ENCODE results near the gene UBN1. TPM values are rescaled to one million over a fixed set of nuclear protein-coding genes. Genes with fewer than 3 reads are reported as not detected.

The UBN1 gene
- total and polyA plus RNA-seq, 2 donors (not counting 3 experiments of a cell fraction or from before 2014, with no cell fraction given): 26.0 to 44.8 TPM

DNA sequence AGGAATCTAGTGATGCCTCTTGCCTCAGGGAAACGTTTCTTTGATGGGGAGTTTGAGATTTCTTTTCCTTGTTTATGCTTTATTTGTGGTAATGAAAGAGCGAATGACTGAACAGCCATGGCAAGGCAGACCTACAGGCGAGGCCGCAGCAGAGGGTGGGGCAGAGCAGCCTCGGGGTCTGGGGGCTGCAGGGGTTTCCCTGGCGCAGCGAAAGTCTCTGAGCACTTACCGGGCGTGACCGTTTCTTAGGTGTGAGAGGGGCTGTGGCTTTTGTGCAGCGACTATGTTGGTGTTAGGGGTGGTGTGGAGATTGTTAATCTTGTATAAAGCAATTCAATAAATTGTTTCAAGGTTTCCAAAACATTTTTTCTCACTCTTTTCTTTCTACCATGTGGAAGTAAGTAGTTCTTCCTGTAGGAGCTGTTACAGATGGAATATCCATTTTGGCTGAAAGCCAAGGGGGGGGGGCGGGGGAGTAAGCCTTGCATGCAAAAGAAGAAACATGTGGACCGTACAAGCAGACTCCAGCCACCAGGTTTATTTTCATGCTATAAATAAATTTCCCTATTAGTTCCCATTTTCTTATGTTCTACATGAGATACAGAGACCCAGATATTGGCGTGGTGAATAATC is 34.8 kb downstream of the UBN1 start:
- H3K27ac ChIP-seq (ENCODE audit: insufficient read depth, low read depth, low read length): no peak overlapping the region
- ChIA-PET CTCF (no interaction called here), POLR2A (no interaction called here)
- H3K79me2 ChIP-seq (ENCODE audit: control insufficient read depth, insufficient read depth, low read length): no peaks in the 10 kb centered on the region
- no peaks in the 10 kb centered on the region for H3K9me1 ChIP-seq (replicated peaks; ENCODE audit: control insufficient read depth, extremely low read depth, insufficient read depth, low read length)
- intact Hi-C loops (cut with micrococcal nuclease): no loop called here
- no peak overlapping the region for H3K9ac ChIP-seq (replicated peaks; ENCODE audit: extremely low read depth, insufficient read depth, low read length)
- BruUV-seq (replicated peaks): no TSS peak
- FAIRE-seq (no peak), DNase-seq (ENCODE audit: low read depth, low spot score) (peak; percentile 21)
- H3K36me3 ChIP-seq (ENCODE audit: control insufficient read depth in 2 of 2, extremely low read depth in 1 of 2, insufficient read depth in 2 of 2, low read length in 2 of 2): peaks cover 24 to 76% of the 10 kb centered on the region in 2 experiments
- H3K27me3 ChIP-seq (ENCODE audit: control insufficient read depth in 2 of 2, insufficient read depth in 2 of 2, low read length in 2 of 2): no peaks in the 10 kb centered on the region
- no peaks in the 10 kb centered on the region for H3K4me1 ChIP-seq (ENCODE audit: control insufficient read depth, extremely low read depth, insufficient read depth, low read length)
- no peak overlapping the region for H3K4me3 ChIP-seq (replicated peaks in 1 of 3; ENCODE audit: insufficient read depth in 1 of 3, low read depth in 1 of 3, low read length in 3 of 3)
- TF ChIP-seq GATA2 (IDR thresholded peaks at IDR 0.05; ENCODE audit: insufficient read depth, insufficient read length, low read depth, low read length): no peak
- no peak for TF ChIP-seq EZH2 (IDR thresholded peaks at IDR 0.05; ENCODE audit: borderline replicate concordance, low read depth, low read length, severe bottlenecking)
- no peak for TF ChIP-seq POLR2A (IDR thresholded peaks at IDR 0.05; ENCODE audit: low read depth, low read length)
- no peak for TF ChIP-seq MYC (IDR thresholded peaks at IDR 0.05; ENCODE audit: low read depth, low read length)
- TF ChIP-seq, protein P1, sequence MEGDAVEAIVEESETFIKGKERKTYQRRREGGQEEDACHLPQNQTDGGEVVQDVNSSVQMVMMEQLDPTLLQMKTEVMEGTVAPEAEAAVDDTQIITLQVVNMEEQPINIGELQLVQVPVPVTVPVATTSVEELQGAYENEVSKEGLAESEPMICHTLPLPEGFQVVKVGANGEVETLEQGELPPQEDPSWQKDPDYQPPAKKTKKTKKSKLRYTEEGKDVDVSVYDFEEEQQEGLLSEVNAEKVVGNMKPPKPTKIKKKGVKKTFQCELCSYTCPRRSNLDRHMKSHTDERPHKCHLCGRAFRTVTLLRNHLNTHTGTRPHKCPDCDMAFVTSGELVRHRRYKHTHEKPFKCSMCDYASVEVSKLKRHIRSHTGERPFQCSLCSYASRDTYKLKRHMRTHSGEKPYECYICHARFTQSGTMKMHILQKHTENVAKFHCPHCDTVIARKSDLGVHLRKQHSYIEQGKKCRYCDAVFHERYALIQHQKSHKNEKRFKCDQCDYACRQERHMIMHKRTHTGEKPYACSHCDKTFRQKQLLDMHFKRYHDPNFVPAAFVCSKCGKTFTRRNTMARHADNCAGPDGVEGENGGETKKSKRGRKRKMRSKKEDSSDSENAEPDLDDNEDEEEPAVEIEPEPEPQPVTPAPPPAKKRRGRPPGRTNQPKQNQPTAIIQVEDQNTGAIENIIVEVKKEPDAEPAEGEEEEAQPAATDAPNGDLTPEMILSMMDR (IDR thresholded peaks at IDR 0.05; ENCODE audit: extremely low read depth in 1 of 2, insufficient read depth in 1 of 2, low read depth in 1 of 2, low read length in 2 of 2): no peak
- TF ChIP-seq POLR2AphosphoS5 (IDR thresholded peaks at IDR 0.05; ENCODE audit: insufficient read depth, low read depth, low read length): no peak
- no peak for TF ChIP-seq FOS (IDR thresholded peaks at IDR 0.05; ENCODE audit: borderline replicate concordance, insufficient read depth, low read length)
- no peak for TF ChIP-seq JUN (IDR thresholded peaks at IDR 0.05; ENCODE audit: borderline replicate concordance, insufficient read depth, insufficient read length, low read depth)
- TF ChIP-seq, protein P2, sequence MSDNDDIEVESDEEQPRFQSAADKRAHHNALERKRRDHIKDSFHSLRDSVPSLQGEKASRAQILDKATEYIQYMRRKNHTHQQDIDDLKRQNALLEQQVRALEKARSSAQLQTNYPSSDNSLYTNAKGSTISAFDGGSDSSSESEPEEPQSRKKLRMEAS (IDR thresholded peaks at IDR 0.05; ENCODE audit: insufficient read depth, insufficient read length): no peak
- H4K20me1 ChIP-seq (replicated peaks; ENCODE audit: control insufficient read depth, extremely low read depth, insufficient read depth, low read length): no peaks in the 10 kb centered on the region
- H3K4me2 ChIP-seq (ENCODE audit: insufficient read depth, low read length): no peak overlapping the region
- dilution Hi-C loops (cut with MboI; ENCODE audit: extremely low pct_ligation_motif_present, low sequenced_read_pairs): no loop called here
- H2AFZ ChIP-seq (ENCODE audit: low read depth, low read length): no peak overlapping the region
- no peaks in the 10 kb centered on the region for H3K9me3 ChIP-seq (replicated peaks; ENCODE audit: control insufficient read depth, insufficient read depth, low read length)

All from endothelial cell of umbilical vein (primary cell).